GM18873 (cell line): ENCODE data around the gene MRPL45.

Experiments used
- ATAC-seq: cut with Tn5 transposase; IDR thresholded peaks from one replicate; pipeline ENCODE4 v1.9.1; 2021; ENCODE audit warnings: mild to moderate bottlenecking, moderate library complexity, moderate number of reproducible peaks; ENCODE audit not compliant: unreplicated experiment, low FRiP score

MRPL45 gene

DNA sequence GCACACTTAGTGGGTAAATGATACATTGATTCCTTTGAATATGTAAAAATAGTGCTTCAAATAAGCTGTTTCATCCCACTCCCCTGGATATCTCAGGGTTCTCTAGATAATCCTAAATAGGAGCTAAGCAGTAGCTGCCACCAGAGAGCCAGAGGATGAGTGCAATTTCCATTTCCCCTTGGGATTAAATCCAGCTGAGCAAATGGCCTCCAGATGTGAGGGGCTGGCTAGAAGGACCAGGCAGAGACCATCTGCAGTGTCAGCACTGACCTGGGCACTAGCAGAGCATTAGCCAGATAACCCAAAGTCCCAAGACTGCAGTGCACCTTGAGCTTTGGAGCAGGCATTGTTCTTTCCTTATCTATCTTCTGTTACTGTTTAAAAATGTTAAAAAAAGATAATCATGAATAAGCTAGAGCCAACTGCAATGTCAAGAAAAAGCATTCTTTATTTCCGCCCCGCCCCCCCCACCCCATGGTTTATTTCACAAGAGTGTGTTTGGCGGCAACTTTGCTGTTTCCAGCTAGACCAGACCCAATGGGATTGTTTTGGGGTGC, 27.3 kb downstream of the MRPL45 start:
- no peak for ATAC-seq

DNA sequence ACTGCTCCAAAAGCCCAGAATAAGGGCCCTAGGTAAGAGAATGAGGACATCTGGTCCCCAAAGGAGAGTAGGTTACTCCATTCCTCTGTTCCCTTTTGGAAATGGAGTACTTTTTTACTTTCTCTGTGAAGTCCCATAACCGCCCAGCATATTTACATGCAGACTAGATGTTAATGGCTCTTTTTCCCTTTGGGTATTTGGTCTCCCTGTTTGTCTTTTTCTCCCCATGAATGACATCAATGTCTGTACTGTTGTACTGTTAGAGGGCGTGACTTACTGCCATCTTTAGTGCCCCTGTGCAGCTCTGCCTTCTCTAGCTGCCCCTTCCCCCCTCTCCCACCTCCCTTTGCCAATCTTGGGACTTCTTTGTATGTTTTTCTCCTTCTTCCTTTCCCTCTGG, 27.8 kb downstream of the MRPL45 start:
- ATAC-seq, result no peak

DNA sequence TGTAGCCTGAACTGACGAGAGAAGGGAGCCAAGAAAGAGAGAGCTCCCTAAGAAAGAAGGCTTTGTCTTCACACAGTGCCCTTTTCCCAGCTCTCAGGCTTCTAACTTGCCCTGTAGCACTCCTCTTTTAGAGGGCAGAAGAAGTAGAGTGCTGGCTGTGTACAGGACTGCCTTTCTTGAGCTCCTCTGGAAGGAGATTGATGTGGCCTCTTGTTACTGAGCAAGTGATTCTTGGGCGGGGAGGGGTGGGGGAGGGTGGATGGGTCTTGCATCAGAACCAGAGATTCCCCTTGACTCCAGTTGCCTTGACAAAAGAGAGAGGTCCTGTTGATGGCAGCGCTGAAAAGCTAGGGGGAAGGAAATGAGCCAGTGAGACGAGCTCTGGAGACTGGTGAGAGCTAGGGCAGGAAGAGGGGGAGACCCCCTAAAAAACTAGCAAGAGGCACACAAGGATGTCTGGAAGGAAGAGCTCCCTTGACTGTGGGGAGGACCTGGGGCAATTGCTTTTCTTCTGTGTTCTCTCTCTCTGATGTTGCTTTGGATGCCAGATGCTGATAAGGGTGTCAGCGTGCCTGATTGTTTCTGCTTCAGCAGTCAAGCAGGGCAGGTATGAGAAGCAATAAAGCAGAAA, 28.4 kb downstream of the MRPL45 start:
- no peak for ATAC-seq

DNA sequence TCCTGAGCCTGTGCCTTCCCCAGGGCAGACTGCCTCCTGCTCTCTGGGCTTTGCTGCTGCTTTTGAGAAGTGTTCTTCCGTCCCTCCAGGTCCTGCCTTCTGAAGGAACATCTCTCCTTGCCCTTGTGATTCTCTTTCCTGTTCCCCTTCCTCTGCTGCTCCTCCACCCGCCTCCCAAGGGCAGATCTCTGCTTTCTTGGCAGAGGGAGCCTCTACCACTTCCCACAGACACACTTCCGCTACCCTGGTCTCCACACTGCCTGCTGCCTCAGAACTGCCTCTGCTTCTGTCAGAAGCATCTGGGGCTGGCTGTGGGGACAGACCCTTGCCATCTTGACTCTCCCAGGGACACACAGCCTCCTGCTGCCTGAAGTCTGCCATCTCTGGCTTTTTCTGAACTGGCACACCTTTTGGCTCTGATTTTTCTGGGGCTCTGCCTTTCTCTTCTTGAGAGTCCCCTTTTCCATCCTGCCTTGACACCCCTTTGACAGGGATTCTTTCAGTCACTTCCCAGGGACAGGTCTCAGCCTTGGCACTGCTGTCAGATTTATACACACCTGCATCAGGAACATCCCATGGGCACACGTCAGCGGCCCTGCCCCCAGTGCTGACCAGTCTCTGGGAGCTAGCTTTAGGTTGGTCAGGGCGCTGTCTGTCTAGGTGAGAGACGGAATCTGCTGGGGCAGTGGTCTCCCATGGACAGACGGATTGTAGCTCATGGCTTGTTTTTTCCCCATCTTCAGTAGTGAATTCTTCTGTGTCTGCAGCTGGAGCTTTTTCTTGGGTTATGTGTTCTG, 30.2 kb downstream of the MRPL45 start:
- ATAC-seq, result no peak

DNA sequence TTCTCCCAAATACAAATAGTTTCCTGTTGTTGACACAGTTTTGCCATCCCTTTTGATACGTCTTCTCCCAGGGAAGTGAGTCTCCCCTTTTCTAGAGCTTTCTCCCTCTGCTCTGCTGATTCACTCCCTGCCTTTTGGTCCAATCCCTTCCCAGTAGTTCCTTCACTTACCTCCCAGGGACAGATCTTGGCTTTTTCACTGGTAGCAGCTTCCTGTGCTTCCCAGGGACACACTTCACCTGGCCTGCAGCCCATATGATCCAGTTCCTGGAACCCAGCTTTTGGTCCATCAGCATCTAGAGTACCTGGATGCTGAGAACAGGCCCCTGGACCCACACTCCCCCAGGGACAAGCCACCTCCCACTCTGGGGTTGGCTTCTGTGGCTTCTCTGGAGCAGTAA, 31.0 kb downstream of the MRPL45 start:
- ATAC-seq, result no peak

DNA sequence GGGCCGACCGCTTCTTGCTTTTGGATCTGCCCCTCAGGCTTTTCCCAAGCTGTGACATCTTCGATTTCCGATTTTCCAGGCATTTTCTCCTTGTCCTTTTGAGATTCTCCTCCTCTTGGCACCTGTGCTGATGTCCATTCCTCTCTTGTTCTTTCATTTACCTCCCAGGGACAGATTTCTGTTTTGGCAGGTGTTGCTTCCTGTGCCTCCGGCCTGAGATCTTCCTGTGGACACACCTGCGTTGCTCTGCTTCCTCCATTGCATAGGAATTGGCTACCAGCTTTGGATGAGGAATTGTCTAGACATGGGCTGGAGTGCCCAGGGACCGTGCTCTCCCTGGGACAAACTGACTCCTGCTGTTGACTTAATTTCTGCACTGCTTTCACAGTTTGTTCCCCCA, 31.7 kb downstream of the MRPL45 start:
- ATAC-seq, result no peak

DNA sequence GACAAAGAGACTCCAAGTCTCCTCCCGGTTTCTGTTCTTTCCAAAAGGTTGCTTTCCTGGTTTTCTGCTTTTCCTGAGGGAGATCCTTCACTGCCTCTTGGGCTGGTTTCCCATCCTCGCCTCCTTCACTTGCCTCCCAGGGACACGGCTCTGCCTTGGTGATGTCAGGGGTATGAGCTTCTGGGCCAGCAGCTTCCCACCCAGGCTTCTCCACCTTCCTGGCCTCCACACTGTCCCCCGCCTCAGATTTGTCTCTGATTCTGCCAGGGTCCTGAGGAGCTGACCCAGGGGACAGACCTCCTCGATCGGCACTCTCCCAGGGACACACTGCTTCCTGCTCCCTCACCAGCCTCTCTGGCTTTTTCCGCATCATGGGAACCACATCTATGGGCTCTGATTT, 32.3 kb downstream of the MRPL45 start:
- ATAC-seq, result no peak

DNA sequence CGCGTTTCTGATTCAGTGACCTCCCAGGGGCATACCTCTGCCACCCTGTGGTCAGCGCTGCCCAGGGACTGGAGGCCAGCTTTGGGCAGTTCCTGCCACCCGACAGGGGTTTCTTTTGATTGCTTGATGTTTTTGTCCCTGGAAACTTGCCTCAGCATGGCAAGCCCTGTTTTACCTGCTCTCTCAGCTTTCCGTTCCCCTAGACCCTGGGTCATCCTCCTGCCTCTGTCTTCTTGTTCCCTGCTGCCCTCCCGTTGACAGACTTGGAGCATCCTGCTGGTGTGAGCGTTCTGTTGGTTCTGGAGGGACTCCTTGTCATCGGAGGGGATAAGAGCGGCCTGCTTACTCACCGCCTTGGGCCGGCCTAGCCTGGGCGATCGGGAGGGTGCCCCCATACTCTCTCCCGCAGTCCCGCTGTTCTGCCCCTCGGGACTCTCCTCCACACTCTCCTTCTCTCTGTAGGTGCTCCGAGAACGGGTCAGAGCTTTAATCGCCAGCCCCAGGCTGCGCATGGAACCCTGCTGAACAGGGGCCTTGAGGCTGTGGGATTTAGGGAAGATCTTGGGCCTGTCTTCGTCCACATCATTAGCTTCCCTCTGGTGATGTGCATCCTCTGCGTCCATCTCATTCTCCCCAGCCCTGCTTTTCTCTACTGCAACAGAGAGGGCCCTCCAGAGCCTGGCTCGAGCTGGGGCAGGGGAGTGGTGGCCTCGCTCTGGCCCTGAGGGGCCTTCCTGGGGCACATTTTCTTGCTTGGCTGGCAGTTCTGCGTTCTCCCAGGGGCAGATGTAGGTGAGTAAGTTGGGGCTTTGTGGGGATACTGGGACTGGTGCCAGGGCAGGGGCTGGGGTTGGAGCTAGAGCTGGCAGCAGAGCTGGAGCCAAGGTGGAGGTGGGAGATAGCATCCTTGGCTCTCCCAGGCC, 33.1 kb downstream of the MRPL45 start:
- no peak for ATAC-seq

DNA sequence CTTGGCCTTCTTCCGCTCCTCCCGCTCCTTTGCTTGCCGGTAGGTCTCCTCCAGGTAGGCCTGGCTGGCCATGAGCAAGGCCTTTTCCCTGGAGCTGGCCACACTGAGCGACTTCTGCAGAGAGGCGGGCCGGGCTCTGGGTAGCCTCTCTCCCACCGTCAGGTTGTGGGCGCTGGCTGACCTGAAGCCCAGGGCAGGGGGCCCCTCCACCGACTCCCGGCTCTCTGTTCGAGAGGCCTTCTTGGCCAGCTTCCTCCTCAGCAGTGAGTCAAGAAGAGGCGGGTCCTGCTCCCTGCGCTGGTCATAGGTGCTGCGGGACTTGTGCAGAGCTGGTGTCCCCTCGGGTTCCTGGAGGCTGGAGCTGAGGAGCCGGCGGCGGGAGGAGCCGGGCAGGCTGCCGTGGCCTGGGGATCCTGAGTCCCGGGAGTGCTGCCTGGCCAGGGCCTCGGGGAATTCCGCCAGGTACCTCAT, 34.0 kb downstream of the MRPL45 start:
- no peak for ATAC-seq

DNA sequence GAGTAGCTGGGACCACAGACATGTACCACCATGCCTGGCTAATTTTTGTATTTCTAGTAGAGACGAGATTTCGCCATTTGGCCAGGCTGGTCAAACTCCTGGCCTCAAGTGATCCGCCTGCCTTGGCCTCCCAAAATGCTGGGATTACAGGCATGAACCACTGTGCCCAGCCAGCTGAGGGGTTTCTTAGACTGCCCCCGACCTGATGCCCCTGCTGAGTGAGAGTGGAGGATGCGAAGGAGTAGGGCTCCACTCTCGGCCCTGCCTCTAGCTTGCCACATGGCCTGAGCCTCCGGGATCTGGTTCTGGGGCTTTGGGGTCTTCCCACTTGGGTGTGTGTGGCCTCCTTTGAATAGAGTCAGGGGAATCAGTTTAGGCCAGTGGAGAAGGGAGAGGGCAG, 35.8 kb downstream of the MRPL45 start:
- ATAC-seq, result no peak

DNA sequence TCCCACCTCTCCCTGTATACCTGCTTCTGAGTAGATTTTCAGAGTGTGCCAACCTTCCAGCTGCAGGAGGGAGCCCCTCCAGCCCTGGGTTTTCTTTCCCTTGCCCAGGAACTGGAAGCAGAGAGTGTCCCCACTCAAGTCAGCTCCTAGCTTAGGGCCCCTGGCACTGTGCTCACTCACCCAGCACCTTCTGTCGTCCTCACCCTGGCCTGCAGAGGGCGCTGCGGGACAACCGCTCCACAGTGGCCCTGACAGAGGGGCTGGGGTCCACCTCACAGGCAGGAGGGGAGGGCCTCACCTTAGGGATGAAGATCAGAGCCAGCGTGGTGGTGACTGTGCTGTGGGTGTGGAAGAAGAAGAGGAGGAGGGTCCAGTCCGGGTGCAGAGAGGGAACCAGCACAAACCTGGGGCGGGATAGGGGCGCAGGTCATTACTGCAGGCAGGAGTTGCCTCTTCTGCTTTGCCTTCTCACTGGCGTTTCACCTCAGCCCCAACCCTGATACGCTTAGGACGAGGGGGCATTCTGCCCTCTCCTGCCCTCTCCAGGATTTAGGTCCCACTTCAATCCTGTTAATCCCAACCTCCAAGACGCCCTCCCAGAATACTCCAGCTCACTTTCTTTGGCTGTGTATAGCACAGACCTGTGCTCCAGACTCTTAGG, 36.8 kb downstream of the MRPL45 start:
- ATAC-seq, result no peak

DNA sequence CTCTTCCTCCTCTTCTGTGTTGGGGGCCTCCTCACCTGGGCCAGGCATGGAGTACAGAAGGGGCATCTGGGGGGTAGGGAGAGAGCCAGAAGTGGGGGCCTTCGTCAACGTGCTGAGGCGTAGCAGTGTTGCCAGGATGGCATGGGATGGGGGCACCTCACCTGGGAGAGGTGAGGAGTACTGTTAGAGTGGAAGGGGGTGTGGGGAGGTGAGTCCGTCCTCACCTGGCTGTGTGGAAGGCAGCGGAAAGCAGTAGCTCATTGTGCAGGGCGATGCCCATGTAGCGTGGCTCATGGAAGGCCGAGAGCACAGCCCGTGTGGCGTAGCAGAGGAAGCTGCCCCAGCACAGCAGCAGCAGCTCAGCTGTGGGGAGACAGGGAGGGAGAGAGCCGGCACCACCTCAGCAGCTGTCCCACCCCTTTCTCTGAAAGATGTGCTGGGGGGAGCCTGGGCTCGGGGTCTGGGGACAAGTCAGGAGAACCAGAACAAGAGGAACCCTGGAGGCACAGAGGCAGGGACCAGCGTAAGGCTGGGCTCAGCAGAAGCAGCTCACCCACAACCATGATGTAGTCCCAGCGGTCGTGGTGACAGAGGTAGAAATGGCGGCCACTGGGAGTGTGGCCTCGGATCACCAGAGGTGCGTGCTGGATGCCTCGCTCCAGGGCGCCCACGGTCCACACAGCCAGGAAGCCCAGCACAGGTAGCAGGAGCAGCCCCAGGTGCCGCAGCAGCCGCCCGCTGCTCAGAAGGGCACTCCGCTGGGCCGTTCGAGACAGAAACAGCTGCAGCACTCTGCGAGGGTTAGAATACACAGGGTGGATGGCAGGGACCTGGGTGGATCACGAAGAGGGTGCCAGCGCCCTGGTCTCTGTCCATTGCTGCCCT, 37.8 kb downstream of the MRPL45 start:
- no peak for ATAC-seq

DNA sequence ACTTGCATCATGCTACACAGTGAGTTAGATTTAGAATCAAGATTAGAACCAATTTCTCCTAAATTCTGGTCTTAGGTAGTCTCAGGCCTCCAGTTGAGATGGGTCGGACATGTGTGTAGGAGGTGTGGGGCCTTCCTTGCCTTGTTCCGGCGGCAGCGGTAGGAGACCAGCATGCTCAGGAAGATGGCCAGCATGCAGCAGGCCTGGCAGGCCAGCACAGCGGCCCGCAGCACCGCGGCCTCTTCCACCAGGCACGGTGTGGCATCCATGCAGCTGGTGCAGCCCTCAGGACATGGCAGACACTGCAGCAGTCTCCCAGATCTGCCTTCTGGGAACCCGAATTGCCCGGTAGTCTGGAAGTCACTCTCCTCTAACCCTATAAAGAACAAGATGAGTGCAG, 39.9 kb downstream of the MRPL45 start:
- no peak for ATAC-seq

DNA sequence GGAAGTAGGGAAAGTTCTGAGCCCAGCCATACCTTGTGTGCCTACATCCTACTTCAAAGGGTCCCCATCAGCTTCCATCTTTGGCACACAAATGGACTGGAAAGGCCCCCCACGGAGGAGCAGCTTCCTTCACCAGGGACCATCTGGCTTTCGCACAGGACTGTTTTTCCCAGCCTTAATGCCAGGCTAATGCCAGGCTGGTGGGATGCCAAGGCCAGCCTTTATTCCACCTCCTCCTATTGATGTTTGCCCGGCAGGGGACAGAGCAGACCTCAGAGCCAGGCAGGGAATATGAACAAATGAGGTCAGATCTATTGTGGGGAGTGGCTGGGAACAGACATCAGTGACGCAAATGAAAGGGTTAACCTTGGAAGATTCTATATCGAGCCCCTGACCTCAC, 41.1 kb downstream of the MRPL45 start:
- ATAC-seq, result no peak

DNA sequence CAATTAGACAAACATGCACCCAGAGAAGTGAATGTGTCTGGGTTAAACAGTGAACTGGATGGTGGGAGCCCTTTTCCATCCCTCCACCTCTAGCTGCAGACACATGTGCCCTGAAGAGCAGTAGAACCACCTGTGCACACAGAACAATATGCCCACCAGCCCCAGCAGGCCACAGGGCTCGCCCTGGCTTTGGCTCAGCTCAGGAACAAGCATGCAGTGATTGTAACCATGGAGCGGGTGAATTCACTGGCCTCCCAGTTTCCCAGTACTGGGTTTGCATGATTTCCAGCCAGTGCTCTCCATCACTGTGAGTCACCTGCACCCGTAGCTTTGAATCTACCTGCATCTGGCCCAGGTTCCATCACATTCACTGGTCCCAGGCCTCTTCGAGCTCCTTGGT, 41.6 kb downstream of the MRPL45 start:
- ATAC-seq, result no peak

DNA sequence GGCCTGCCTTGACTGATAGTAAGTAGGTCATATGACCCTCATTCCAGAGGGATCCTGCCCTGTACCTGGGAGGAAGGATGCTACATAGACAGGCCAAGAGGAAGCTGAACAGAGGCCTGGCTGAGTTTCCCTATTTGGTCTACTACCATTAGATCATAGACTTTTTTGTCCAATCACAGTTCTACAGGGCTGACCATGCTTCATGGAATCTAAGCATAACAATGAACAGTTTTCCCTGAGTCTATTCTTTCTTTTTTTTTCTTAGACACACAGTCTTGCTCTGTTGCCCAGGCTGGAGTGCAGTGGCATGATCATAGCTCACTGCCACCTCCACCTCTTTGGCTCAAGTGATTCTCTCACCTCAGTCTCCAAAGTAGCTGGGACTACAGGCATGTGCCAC, 42.9 kb downstream of the MRPL45 start:
- ATAC-seq, result no peak

DNA sequence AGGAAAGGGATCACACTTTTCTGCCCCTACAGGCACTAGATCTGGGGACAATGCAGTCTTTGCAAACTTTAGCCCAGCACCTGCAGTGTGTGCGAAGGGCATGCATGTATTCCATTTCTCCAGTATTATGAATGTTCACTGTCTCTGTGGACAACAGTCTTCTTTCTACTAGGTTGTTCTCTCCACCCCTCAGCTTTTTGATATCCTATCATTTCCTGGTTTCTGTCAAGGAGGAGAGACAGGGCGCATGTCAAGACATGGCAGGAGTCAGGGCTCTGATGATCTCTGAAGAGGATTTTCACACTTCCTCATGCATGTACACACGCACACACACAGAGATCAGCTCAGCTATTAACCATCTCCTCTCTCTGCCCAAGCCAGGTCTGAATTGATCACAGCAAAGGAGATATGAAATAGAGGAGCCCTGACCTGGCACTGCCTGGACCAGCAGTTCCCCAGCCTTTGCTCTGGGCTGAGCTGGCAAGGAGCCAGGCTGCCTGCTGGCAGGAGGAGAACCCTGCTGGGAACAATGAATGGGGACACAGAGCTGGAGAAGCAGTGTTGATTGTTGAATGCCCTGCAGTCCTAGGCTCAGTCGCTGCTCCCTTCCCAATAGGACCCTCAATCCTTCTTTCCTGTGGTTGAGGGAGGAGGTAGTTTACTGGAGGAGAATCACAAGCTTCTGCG, 44.2 kb downstream of the MRPL45 start:
- no peak for ATAC-seq

DNA sequence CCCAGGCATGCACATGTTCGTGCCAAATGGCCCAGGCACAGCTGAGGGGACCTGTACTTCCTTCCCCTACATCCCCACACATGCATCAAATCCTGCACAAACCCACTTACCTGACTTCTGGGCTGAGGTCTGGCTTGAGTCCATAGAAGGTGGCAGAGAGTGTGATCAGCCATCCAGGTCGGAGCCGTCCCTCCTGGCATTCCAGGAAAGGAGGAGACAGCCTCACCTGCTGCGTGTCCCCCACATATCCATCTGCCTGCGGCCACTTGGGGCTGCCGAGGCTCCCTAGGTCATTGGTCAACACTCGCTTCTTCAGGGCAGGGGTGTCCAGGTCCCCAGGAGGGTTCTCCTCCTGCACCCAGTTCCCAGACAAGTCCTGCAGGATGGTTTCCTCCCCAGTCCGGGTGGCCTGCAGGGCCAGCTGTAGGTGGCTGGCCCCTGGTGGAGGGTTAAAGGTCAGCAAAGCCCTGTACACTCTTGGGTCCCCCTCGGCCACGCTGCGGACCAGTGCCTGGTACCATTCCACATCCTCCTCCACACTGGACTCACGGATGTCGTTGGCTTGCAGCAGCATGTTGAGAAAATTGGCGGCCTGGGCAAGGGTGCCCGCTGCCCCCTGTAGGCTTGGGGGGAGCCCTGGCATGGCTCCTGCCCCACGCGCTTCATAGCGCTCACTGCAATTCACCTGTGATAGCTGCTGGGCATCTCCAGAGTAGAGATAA, 46.1 kb downstream of the MRPL45 start:
- ATAC-seq, result no peak
